ENCODE results near the gene COMMD6. TPM values are rescaled to one million over a fixed set of nuclear protein-coding genes. Genes with fewer than 3 reads are reported as not detected.

COMMD6 gene
- total and polyA plus RNA-seq, 2 donors (not counting 3 experiments of a cell fraction or from before 2014, with no cell fraction given): 71.7 to 122 TPM

- Histone ChIP-seq H3K4me2 (ENCODE audit: insufficient read depth, low read length) (no peak overlapping the region), H2AFZ (ENCODE audit: low read depth, low read length) (no peak overlapping the region), H3K27me3 (ENCODE audit: control insufficient read depth in 2 of 2, insufficient read depth in 2 of 2, low read length in 2 of 2) (no peaks in the 10 kb centered on the region), H3K27ac (ENCODE audit: insufficient read depth, low read depth, low read length) (no peak overlapping the region), H3K79me2 (ENCODE audit: control insufficient read depth, insufficient read depth, low read length) (no peaks in the 10 kb centered on the region), H3K9ac (replicated peaks; ENCODE audit: extremely low read depth, insufficient read depth, low read length) (no peak overlapping the region), H3K9me1 (replicated peaks; ENCODE audit: control insufficient read depth, extremely low read depth, insufficient read depth, low read length) (no peaks in the 10 kb centered on the region), H3K4me1 (ENCODE audit: control insufficient read depth, extremely low read depth, insufficient read depth, low read length) (no peaks in the 10 kb centered on the region), H3K9me3 (replicated peaks; ENCODE audit: control insufficient read depth, insufficient read depth, low read length) (no peaks in the 10 kb centered on the region), H4K20me1 (replicated peaks; ENCODE audit: control insufficient read depth, extremely low read depth, insufficient read depth, low read length) (no peaks in the 10 kb centered on the region), H3K4me3 (replicated peaks in 1 of 3; ENCODE audit: insufficient read depth in 1 of 3, low read depth in 1 of 3, low read length in 3 of 3) (no peak overlapping the region), H3K36me3 (ENCODE audit: control insufficient read depth in 2 of 2, extremely low read depth in 1 of 2, insufficient read depth in 2 of 2, low read length in 2 of 2) (no peaks in the 10 kb centered on the region)
- intact Hi-C loops (cut with micrococcal nuclease) (no loop called here), dilution Hi-C loops (cut with MboI; ENCODE audit: extremely low pct_ligation_motif_present, low sequenced_read_pairs) (no loop called here)
- no TSS peak for BruUV-seq (replicated peaks)
- CTCF ChIA-PET: no interaction called here
- TF ChIP-seq GATA2 (IDR thresholded peaks at IDR 0.05; ENCODE audit: insufficient read depth, insufficient read length, low read depth, low read length) (no peak), EZH2 (IDR thresholded peaks at IDR 0.05; ENCODE audit: borderline replicate concordance, low read depth, low read length, severe bottlenecking) (no peak), POLR2A (IDR thresholded peaks at IDR 0.05; ENCODE audit: low read depth, low read length) (no peak), MYC (IDR thresholded peaks at IDR 0.05; ENCODE audit: low read depth, low read length) (no peak)
- TF ChIP-seq, protein P1, sequence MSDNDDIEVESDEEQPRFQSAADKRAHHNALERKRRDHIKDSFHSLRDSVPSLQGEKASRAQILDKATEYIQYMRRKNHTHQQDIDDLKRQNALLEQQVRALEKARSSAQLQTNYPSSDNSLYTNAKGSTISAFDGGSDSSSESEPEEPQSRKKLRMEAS (IDR thresholded peaks at IDR 0.05; ENCODE audit: insufficient read depth, insufficient read length): no peak
- no peak for FAIRE-seq
- POLR2A ChIA-PET: no interaction called here
- no peak for DNase-seq (ENCODE audit: low read depth, low spot score)
These were observed 15.7 kb downstream of the COMMD6 start for GRCh38 chr13:75521956-75522355.

- intact Hi-C loops (cut with micrococcal nuclease) (no loop called here), dilution Hi-C loops (cut with MboI; ENCODE audit: extremely low pct_ligation_motif_present, low sequenced_read_pairs) (no loop called here)
- CTCF ChIA-PET: interaction anchor here (1.0 to 1.6 kb wide), 2 partner anchors 9 to 36 kb away, joined by 4 to 5 read pairs; partner anchors contain the start of gene TBC1D4
- no peaks in the 10 kb centered on the region for H3K9me3 ChIP-seq (replicated peaks; ENCODE audit: control insufficient read depth, insufficient read depth, low read length)
- H3K4me3 ChIP-seq (replicated peaks in 1 of 3; ENCODE audit: insufficient read depth in 1 of 3, low read depth in 1 of 3, low read length in 3 of 3): no peak overlapping the region
- FAIRE-seq: no peak
- BruUV-seq (replicated peaks): no TSS peak
- no peaks in the 10 kb centered on the region for H3K36me3 ChIP-seq (ENCODE audit: control insufficient read depth in 2 of 2, extremely low read depth in 1 of 2, insufficient read depth in 2 of 2, low read length in 2 of 2)
- H3K9ac ChIP-seq (replicated peaks; ENCODE audit: extremely low read depth, insufficient read depth, low read length): no peak overlapping the region
- no peaks in the 10 kb centered on the region for H3K9me1 ChIP-seq (replicated peaks; ENCODE audit: control insufficient read depth, extremely low read depth, insufficient read depth, low read length)
- H3K27me3 ChIP-seq (ENCODE audit: control insufficient read depth in 2 of 2, insufficient read depth in 2 of 2, low read length in 2 of 2): no peaks in the 10 kb centered on the region
- no peak for DNase-seq (ENCODE audit: low read depth, low spot score)
- no peaks in the 10 kb centered on the region for H3K79me2 ChIP-seq (ENCODE audit: control insufficient read depth, insufficient read depth, low read length)
- H3K27ac ChIP-seq (ENCODE audit: insufficient read depth, low read depth, low read length): no peak overlapping the region
- H3K4me2 ChIP-seq (ENCODE audit: insufficient read depth, low read length): no peak overlapping the region
- H3K4me1 ChIP-seq (ENCODE audit: control insufficient read depth, extremely low read depth, insufficient read depth, low read length): no peaks in the 10 kb centered on the region
- POLR2A ChIA-PET: no interaction called here
- TF ChIP-seq, protein P1 (IDR thresholded peaks at IDR 0.05; ENCODE audit: insufficient read depth, insufficient read length): no peak
- no peak for TF ChIP-seq JUN (IDR thresholded peaks at IDR 0.05; ENCODE audit: borderline replicate concordance, insufficient read depth, insufficient read length, low read depth)
- TF ChIP-seq EZH2 (IDR thresholded peaks at IDR 0.05; ENCODE audit: borderline replicate concordance, low read depth, low read length, severe bottlenecking): no peak
- TF ChIP-seq FOS (IDR thresholded peaks at IDR 0.05; ENCODE audit: borderline replicate concordance, insufficient read depth, low read length): no peak
- no peak for TF ChIP-seq MYC (IDR thresholded peaks at IDR 0.05; ENCODE audit: low read depth, low read length)
- TF ChIP-seq POLR2A (IDR thresholded peaks at IDR 0.05; ENCODE audit: low read depth, low read length): no peak
- TF ChIP-seq, protein P2, sequence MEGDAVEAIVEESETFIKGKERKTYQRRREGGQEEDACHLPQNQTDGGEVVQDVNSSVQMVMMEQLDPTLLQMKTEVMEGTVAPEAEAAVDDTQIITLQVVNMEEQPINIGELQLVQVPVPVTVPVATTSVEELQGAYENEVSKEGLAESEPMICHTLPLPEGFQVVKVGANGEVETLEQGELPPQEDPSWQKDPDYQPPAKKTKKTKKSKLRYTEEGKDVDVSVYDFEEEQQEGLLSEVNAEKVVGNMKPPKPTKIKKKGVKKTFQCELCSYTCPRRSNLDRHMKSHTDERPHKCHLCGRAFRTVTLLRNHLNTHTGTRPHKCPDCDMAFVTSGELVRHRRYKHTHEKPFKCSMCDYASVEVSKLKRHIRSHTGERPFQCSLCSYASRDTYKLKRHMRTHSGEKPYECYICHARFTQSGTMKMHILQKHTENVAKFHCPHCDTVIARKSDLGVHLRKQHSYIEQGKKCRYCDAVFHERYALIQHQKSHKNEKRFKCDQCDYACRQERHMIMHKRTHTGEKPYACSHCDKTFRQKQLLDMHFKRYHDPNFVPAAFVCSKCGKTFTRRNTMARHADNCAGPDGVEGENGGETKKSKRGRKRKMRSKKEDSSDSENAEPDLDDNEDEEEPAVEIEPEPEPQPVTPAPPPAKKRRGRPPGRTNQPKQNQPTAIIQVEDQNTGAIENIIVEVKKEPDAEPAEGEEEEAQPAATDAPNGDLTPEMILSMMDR (IDR thresholded peaks at IDR 0.05; ENCODE audit: extremely low read depth in 1 of 2, insufficient read depth in 1 of 2, low read depth in 1 of 2, low read length in 2 of 2): no peak
- TF ChIP-seq GATA2 (IDR thresholded peaks at IDR 0.05; ENCODE audit: insufficient read depth, insufficient read length, low read depth, low read length): no peak
- no peak for TF ChIP-seq POLR2AphosphoS5 (IDR thresholded peaks at IDR 0.05; ENCODE audit: insufficient read depth, low read depth, low read length)
- no peaks in the 10 kb centered on the region for H4K20me1 ChIP-seq (replicated peaks; ENCODE audit: control insufficient read depth, extremely low read depth, insufficient read depth, low read length)
- H2AFZ ChIP-seq (ENCODE audit: low read depth, low read length): no peak overlapping the region
These were observed 19.1 kb downstream of the COMMD6 start for GRCh38 chr13:75518439-75519088.
